ENCODE measurements around the gene GAA. TPM values are rescaled to one million over a fixed set of nuclear protein-coding genes. Genes with fewer than 3 reads are reported as not detected.

Gene GAA
- total RNA-seq, 3 donors from 2014 or later, result 40.6 to 80.3 (median 56.5) TPM

DNA sequence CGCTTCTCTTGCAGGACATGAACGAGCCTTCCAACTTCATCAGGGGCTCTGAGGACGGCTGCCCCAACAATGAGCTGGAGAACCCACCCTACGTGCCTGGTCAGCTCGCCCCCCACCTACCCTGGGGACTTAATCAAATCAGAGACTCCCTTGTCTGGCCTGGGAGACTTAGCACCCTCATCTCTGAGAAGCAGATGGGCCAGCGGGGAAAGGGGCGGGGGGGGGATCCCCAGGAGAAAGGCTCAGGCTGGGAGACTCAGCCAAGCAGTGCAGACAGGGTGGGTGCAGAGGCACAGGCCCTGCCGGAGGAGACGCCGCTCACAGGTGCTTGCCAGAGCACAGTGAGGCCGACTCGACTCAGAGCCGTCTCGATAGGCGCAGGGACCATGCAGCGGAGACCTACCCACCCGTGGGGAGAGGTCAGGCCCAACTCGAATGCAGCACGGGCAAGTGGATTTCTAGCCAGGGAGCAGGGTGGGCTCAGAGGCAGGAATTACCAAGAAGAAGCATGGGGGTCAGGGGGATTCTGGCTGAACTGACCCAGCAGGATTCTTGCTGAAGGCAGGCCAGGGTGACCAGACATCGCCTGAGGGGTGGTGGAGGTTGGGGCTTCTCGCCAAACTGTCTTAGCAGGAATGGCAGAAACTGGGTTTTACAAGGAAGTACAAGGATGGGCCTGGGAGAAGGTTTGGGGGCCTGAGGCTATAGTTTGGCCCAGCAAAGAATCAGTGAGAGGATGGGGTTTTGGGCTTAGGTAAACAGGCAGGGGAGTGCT lies 9.7 kb downstream of the GAA start:
- Histone ChIP-seq H3K36me3 (no peaks in the 10 kb centered on the region), H3K27ac (no peak overlapping the region), H3K4me3 (no peak overlapping the region), H3K9me3 (no peaks in the 10 kb centered on the region), H3K27me3 (no peaks in the 10 kb centered on the region), H3K4me1 (no peaks in the 10 kb centered on the region)
- TF ChIP-seq POLR2A (IDR thresholded peaks at IDR 0.05) (no peak), POLR2AphosphoS5 (IDR thresholded peaks at IDR 0.05) (no peak)
- TF ChIP-seq, protein P1, sequence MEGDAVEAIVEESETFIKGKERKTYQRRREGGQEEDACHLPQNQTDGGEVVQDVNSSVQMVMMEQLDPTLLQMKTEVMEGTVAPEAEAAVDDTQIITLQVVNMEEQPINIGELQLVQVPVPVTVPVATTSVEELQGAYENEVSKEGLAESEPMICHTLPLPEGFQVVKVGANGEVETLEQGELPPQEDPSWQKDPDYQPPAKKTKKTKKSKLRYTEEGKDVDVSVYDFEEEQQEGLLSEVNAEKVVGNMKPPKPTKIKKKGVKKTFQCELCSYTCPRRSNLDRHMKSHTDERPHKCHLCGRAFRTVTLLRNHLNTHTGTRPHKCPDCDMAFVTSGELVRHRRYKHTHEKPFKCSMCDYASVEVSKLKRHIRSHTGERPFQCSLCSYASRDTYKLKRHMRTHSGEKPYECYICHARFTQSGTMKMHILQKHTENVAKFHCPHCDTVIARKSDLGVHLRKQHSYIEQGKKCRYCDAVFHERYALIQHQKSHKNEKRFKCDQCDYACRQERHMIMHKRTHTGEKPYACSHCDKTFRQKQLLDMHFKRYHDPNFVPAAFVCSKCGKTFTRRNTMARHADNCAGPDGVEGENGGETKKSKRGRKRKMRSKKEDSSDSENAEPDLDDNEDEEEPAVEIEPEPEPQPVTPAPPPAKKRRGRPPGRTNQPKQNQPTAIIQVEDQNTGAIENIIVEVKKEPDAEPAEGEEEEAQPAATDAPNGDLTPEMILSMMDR (IDR thresholded peaks at IDR 0.05), result no peak
- peak in 1 of 2 donors; percentile 37 for DNase-seq (ENCODE audit: low spot score in 2 of 2)
- intact Hi-C loops (cut with DNase I; ENCODE audit: low total_unique reads), result no loop called here

DNA sequence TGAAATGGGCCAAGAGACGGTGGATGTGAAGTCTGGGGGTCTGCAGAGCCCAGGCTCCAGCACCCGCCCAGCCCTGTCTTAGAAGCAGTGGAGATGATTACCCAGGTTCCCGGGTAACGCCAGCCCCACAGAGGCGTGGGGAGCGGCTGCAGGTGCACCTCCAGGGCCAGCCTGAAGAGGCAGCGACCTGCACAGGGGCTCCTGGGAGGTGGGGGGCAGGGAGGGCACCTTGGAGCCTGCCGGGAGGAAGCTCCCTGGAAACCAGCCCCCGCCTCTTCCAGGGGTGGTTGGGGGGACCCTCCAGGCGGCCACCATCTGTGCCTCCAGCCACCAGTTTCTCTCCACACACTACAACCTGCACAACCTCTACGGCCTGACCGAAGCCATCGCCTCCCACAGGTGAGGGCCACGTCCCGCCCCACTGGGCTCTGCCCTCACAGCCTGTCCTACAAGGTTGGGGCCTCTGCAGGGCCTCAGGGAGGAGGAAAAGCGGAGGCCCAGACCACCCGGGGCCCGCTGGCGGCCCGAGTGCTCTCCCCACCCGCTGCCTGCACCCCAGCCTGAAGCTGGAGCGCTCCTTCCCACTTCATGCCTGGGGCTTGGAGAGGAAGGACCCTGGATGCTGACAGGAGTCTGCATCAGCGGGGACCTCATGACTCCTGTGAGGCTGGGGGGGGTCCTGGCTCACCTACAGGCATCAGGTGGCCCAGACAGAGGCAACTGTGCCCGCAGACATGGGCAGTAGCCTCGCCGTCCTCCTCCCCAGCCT lies 10.5 kb downstream of the GAA start:
- Histone ChIP-seq H3K36me3 (no peaks in the 10 kb centered on the region), H3K4me3 (no peak overlapping the region), H3K9me3 (no peaks in the 10 kb centered on the region), H3K27ac (no peak overlapping the region), H3K27me3 (no peaks in the 10 kb centered on the region), H3K4me1 (no peaks in the 10 kb centered on the region)
- TF ChIP-seq POLR2AphosphoS5 (IDR thresholded peaks at IDR 0.05), result no peak
- intact Hi-C loops (cut with DNase I; ENCODE audit: low total_unique reads), result no loop called here
- peak in 1 of 2 donors; percentile 50 for DNase-seq (ENCODE audit: low spot score in 2 of 2)

DNA sequence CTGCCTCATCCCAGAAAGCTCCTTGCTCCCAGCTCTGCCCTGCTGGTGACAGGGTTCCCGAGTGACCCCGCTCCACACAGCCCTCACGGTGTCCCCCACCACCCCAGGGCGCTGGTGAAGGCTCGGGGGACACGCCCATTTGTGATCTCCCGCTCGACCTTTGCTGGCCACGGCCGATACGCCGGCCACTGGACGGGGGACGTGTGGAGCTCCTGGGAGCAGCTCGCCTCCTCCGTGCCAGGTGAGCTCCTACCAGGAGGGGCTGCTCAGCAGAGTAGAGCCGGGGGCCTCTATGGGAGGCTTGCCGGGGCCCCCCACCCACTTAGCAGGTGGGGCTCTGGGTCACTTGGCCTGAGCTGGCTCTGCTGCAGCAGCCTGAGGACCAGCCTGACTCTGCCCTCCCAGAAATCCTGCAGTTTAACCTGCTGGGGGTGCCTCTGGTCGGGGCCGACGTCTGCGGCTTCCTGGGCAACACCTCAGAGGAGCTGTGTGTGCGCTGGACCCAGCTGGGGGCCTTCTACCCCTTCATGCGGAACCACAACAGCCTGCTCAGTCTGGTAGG lies 11.2 kb downstream of the GAA start:
- no peak for DNase-seq (ENCODE audit: low spot score in 2 of 2)
- no peak for TF ChIP-seq POLR2AphosphoS5 (IDR thresholded peaks at IDR 0.05)
- TF ChIP-seq POLR2A (IDR thresholded peaks at IDR 0.05), result no peak
- TF ChIP-seq, protein P1 (IDR thresholded peaks at IDR 0.05), result no peak

DNA sequence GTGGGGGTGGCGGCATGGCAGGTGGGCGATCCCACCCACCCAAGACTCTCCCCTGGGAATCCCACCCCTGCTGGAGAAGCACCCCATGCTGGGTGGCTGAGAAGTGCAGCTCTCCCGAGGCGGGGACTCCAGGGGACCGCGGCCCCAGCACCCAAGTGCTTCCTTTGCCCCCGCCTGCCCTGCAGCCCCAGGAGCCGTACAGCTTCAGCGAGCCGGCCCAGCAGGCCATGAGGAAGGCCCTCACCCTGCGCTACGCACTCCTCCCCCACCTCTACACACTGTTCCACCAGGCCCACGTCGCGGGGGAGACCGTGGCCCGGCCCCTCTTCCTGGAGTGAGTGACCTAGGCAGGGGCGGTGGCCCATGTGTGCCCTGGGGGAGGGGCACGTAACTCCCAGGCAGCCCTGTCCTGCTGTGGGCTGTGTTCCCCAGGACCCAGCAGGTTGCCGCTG lies 11.7 kb downstream of the GAA start:
- no peaks in the 10 kb centered on the region for H3K27me3 ChIP-seq
- H3K4me3 ChIP-seq, result no peak overlapping the region
- no peak for DNase-seq (ENCODE audit: low spot score in 2 of 2)
- H3K36me3 ChIP-seq, result no peaks in the 10 kb centered on the region
- H3K4me1 ChIP-seq, result no peaks in the 10 kb centered on the region
- H3K27ac ChIP-seq, result no peak overlapping the region
- TF ChIP-seq POLR2AphosphoS5 (IDR thresholded peaks at IDR 0.05) (no peak), POLR2A (IDR thresholded peaks at IDR 0.05) (no peak)
- TF ChIP-seq, protein P1 (IDR thresholded peaks at IDR 0.05), result no peak
- intact Hi-C loops (cut with DNase I; ENCODE audit: low total_unique reads), result no loop called here
- no peaks in the 10 kb centered on the region for H3K9me3 ChIP-seq

More for the DNA sequence above, 11.2 kb downstream of the GAA start:
- Histone ChIP-seq H3K9me3 (no peaks in the 10 kb centered on the region), H3K27ac (no peak overlapping the region), H3K27me3 (no peaks in the 10 kb centered on the region), H3K4me1 (no peaks in the 10 kb centered on the region), H3K36me3 (no peaks in the 10 kb centered on the region), H3K4me3 (no peak overlapping the region)
- intact Hi-C loops (cut with DNase I; ENCODE audit: low total_unique reads), result no loop called here

DNA sequence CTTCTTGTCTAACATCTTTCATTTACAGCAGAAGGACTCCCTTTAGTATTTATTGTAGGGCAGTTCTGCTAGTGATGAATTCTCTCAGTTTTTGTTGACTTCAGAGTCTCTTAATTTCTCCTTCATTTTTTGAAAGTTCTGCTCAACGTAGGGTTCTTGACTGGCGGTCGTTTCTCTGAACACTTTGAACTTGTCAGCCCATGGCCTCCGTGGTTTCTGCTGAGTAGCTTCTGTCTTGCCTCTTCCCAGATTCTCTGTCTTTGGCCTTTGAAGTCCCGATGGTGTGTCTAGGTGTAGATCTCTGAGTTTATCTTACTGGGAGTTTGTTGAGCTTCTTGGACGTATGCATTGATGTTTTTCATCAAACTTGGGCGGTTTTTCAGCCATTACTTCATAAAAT lies 13.4 kb downstream of the GAA start:
- Histone ChIP-seq H3K9me3 (no peaks in the 10 kb centered on the region), H3K36me3 (no peaks in the 10 kb centered on the region), H3K27ac (no peak overlapping the region), H3K27me3 (no peaks in the 10 kb centered on the region), H3K4me3 (no peak overlapping the region), H3K4me1 (no peaks in the 10 kb centered on the region)
- no peak for DNase-seq (ENCODE audit: low spot score in 2 of 2)
- TF ChIP-seq POLR2AphosphoS5 (IDR thresholded peaks at IDR 0.05) (no peak), POLR2A (IDR thresholded peaks at IDR 0.05) (no peak)
- TF ChIP-seq, protein P1 (IDR thresholded peaks at IDR 0.05), result no peak
- intact Hi-C loops (cut with DNase I; ENCODE audit: low total_unique reads), result no loop called here

Data from breast epithelium (tissue), 4 donors.